ENCODE results near the gene CELSR1.
A peak's percentile ranks its signal among the peaks of the same experiment; 100 is the strongest.

CELSR1 gene

DNA sequence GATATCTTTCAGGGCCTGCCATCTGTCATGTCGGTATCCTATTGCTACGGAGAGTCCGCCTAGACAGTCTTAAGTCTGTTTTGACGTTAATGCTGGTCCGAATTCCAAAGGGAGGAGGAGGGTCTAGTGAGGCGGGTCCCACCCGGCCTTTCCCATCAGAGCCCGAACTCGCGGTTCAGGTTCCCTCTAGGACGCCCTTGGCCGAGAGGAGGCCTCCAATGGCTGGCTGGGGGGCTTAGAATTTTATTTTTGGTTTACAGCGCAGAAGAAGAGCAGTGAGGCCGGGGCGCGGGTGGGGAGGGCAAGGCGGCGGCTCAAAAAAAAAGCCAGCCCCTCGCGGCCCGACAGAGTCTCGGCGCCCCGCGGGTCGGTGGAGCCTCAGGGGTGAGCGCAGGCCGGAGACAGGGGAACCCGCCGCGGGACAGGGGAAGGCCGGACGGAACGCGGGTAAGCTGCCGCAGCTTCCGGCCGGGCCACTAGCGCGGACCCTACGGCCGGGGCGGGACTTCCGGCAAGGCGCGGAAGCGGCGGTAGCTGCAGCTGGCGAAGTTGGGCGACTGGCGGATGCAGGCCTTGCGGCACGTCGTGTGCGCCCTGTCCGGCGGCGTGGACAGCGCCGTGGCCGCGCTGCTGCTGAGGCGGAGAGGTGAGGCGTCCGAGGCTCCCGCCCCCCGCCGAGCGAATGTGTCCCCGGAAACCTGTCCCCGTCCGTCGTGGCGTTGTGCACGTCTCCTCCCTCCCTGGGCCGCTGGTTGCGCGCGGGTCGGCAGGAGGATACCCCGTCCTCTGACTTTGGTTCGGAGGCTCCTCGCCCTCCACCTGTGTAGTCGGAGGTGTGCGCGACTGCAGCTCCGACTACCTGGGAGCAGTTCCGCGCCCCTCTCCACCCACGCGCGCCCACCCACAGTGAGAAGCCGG, 202.0 kb downstream of the CELSR1 start, which contains the start of gene TRMU:
Gene TRMU, plus strand, starts transcription at position 514 of the 918 bp plus-strand sequence. Its CDS starts 51 bp downstream, at position 565.
- no peak for TF ChIP-seq CTCF (IDR thresholded peaks at IDR 0.05; ENCODE audit: poor library complexity, severe bottlenecking)
- DNase-seq (ENCODE audit: low spot score): no peak
- peak within 1 kb of the TSS; percentile 54 for H3K27ac ChIP-seq (ENCODE audit: poor library complexity, severe bottlenecking)
- peak within 1 kb of the TSS; percentile 97 for H3K4me3 ChIP-seq (ENCODE audit: severe bottlenecking)
- H3K4me1 ChIP-seq (ENCODE audit: insufficient read depth, poor library complexity, severe bottlenecking): peaks cover 3% of the 10 kb centered on the region
- H3K36me3 ChIP-seq (ENCODE audit: low read depth): peaks cover 36% of the 10 kb centered on the region
- no peaks in the 10 kb centered on the region for H3K9me3 ChIP-seq (ENCODE audit: severe bottlenecking)
- H3K27me3 ChIP-seq (ENCODE audit: insufficient read depth, poor library complexity, severe bottlenecking): no peaks in the 10 kb centered on the region
- ATAC-seq (ENCODE audit: low read depth): peak; percentile 93

GRCh38 chr22:46331496-46331895, 205.9 kb downstream of the CELSR1 start:
- no peaks in the 10 kb centered on the region for H3K27me3 ChIP-seq (ENCODE audit: insufficient read depth, poor library complexity, severe bottlenecking)
- H3K27ac ChIP-seq (ENCODE audit: poor library complexity, severe bottlenecking): no peak overlapping the region
- DNase-seq (ENCODE audit: low spot score) (no peak), ATAC-seq (ENCODE audit: low read depth) (no peak)
- peaks cover 45% of the 10 kb centered on the region for H3K36me3 ChIP-seq (ENCODE audit: low read depth)
- no peak for TF ChIP-seq CTCF (IDR thresholded peaks at IDR 0.05; ENCODE audit: poor library complexity, severe bottlenecking)
- peaks cover 3% of the 10 kb centered on the region for H3K4me1 ChIP-seq (ENCODE audit: insufficient read depth, poor library complexity, severe bottlenecking)
- H3K4me3 ChIP-seq (ENCODE audit: severe bottlenecking): no peak overlapping the region
- H3K9me3 ChIP-seq (ENCODE audit: severe bottlenecking): no peaks in the 10 kb centered on the region

- ATAC-seq (ENCODE audit: low read depth): no peak
- H3K27me3 ChIP-seq (ENCODE audit: insufficient read depth, poor library complexity, severe bottlenecking): no peaks in the 10 kb centered on the region
- peaks cover 56% of the 10 kb centered on the region for H3K36me3 ChIP-seq (ENCODE audit: low read depth)
- no peak overlapping the region for H3K27ac ChIP-seq (ENCODE audit: poor library complexity, severe bottlenecking)
- H3K9me3 ChIP-seq (ENCODE audit: severe bottlenecking): no peaks in the 10 kb centered on the region
- no peak for DNase-seq (ENCODE audit: low spot score)
- no peak for TF ChIP-seq CTCF (IDR thresholded peaks at IDR 0.05; ENCODE audit: poor library complexity, severe bottlenecking)
- H3K4me3 ChIP-seq (ENCODE audit: severe bottlenecking): no peak overlapping the region
- peaks cover 3% of the 10 kb centered on the region for H3K4me1 ChIP-seq (ENCODE audit: insufficient read depth, poor library complexity, severe bottlenecking)
Observed at GRCh38 chr22:46330426-46330825, 207.0 kb downstream of the CELSR1 start.

DNA sequence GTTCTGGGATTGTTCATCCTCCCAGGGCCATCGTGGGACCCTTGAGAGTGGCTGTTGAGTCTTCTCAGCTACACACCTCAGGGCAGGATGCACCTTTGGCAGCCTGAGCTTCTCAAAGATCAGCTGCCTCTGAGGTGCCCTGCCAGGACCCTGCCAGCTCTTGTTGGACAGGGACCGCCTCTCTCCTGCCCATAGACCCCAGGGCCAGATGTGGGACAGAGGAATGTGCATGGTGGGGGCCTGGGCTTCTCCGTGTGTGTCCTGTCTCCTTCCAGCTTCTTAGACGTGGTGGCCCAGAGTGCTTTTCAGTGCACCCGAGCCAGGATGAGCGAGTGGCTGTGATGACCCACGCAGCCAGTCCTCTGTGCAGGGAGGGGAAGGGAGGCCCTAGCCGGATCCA, 207.8 kb downstream of the CELSR1 start:
- no peak overlapping the region for H3K27ac ChIP-seq (ENCODE audit: poor library complexity, severe bottlenecking)
- no peak for ATAC-seq (ENCODE audit: low read depth)
- no peaks in the 10 kb centered on the region for H3K4me1 ChIP-seq (ENCODE audit: insufficient read depth, poor library complexity, severe bottlenecking)
- no peaks in the 10 kb centered on the region for H3K9me3 ChIP-seq (ENCODE audit: severe bottlenecking)
- peaks cover 64% of the 10 kb centered on the region for H3K36me3 ChIP-seq (ENCODE audit: low read depth)
- H3K4me3 ChIP-seq (ENCODE audit: severe bottlenecking): no peak overlapping the region
- TF ChIP-seq CTCF (IDR thresholded peaks at IDR 0.05; ENCODE audit: poor library complexity, severe bottlenecking): no peak
- H3K27me3 ChIP-seq (ENCODE audit: insufficient read depth, poor library complexity, severe bottlenecking): no peaks in the 10 kb centered on the region
- no peak for DNase-seq (ENCODE audit: low spot score)

- DNase-seq (ENCODE audit: low spot score) (no peak), ATAC-seq (ENCODE audit: low read depth) (no peak)
- TF ChIP-seq CTCF (IDR thresholded peaks at IDR 0.05; ENCODE audit: poor library complexity, severe bottlenecking): no peak
- Histone ChIP-seq H3K4me3 (ENCODE audit: severe bottlenecking) (no peak overlapping the region), H3K27ac (ENCODE audit: poor library complexity, severe bottlenecking) (no peak overlapping the region), H3K4me1 (ENCODE audit: insufficient read depth, poor library complexity, severe bottlenecking) (no peaks in the 10 kb centered on the region), H3K27me3 (ENCODE audit: insufficient read depth, poor library complexity, severe bottlenecking) (no peaks in the 10 kb centered on the region), H3K36me3 (ENCODE audit: low read depth) (peaks cover 72% of the 10 kb centered on the region), H3K9me3 (ENCODE audit: severe bottlenecking) (no peaks in the 10 kb centered on the region)
Observed at GRCh38 chr22:46328797-46329196, 208.6 kb downstream of the CELSR1 start.

All from RWPE2 (cell line).